Lower lobe of right lung (tissue), 2 donors: ENCODE measurements around the gene SARNP. TPM values are rescaled to one million over a fixed set of nuclear protein-coding genes. Genes with fewer than 3 reads are reported as not detected.
A peak's percentile ranks its signal among the peaks of the same experiment; 100 is the strongest.

Experiments
- ATAC-seq, 2 donors: fragments of 200-7000 bp; cut with Tn5 transposase; one replicate each; pipeline ENCODE4 v1.9.1; 2020 to 2022; ENCODE audit warnings: mild to moderate bottlenecking in 2 of 2, moderate library complexity in 2 of 2
- DNase-seq: peaks from one replicate; pipeline ENCODE4 v3.0.0-alpha.2; 2020
- H3K27ac ChIP-seq: fragments of 200-600 bp; one replicate; pipeline ENCODE4 v1.8.0; 2022
- H3K27me3 ChIP-seq: fragments of 200-600 bp; one replicate; pipeline ENCODE4 v1.8.0; 2022; ENCODE audit warnings: low read depth
- H3K36me3 ChIP-seq: fragments of 200-600 bp; one replicate; pipeline ENCODE4 v1.8.0; 2022; ENCODE audit warnings: mild to moderate bottlenecking
- H3K4me1 ChIP-seq: fragments of 200-600 bp; one replicate; pipeline ENCODE4 v1.8.0; 2022
- H3K4me3 ChIP-seq: fragments of 200-600 bp; one replicate; pipeline ENCODE4 v1.8.0; 2022; ENCODE audit warnings: mild to moderate bottlenecking
- H3K9me3 ChIP-seq: fragments of 200-600 bp; one replicate; pipeline ENCODE4 v1.8.0; 2022
- CTCF ChIP-seq: fragments of 200-600 bp; IDR thresholded peaks from one replicate; pipeline ENCODE4 v1.8.0; 2022; ENCODE audit warnings: antibody characterized with exemption, mild to moderate bottlenecking
- intact Hi-C: fragments of 100-400 bp; cut with DNase I; formaldehyde crosslinking; loops from one replicate; pipeline ENCODE4 v1.11.0; 2022
- total RNA-seq: library from RNA; stranded (reverse); fragmentation: NEBNext Ultra II Directional; extraction: Animal tissue kit (Norgen Biotek cat#: 25700); gene quantifications from one replicate; pipeline ENCODE4 v1.2.1, GENCODE V29; 2021
- donor health status: DM: no; HTN: yes; CAD: no; lungs with severe emphysema.

SARNP gene
- total RNA-seq, 1 donor from 2014 or later: 40.1 TPM

GRCh38 chr12:55833056-55833455 lies 15.5 kb upstream of the SARNP start:
- ATAC-seq: no peak
- Histone ChIP-seq H3K27ac (no peak overlapping the region), H3K9me3 (no peaks in the 10 kb centered on the region), H3K4me1 (peaks cover 25% of the 10 kb centered on the region), H3K4me3 (no peak overlapping the region), H3K27me3 (no peaks in the 10 kb centered on the region), H3K36me3 (peaks cover 20% of the 10 kb centered on the region)
- no peak for DNase-seq
- no peak for TF ChIP-seq CTCF
- intact Hi-C loops: no loop called here

- H3K27me3 ChIP-seq: no peaks in the 10 kb centered on the region
- intact Hi-C loops: no loop called here
- peak overlapping the region; percentile 93 for H3K4me3 ChIP-seq
- no peak for TF ChIP-seq CTCF
- DNase-seq (no peak), ATAC-seq (no peak)
- peak overlapping the region; percentile 94 for H3K27ac ChIP-seq
- H3K4me1 ChIP-seq: peaks cover 41% of the 10 kb centered on the region
- H3K36me3 ChIP-seq: peaks cover 21% of the 10 kb centered on the region
- H3K9me3 ChIP-seq: no peaks in the 10 kb centered on the region
Observed at GRCh38 chr12:55831447-55831815, 13.9 kb upstream of the SARNP start.

- ATAC-seq (peak; percentile 20 to 67), DNase-seq (peak; percentile 79)
- H3K36me3 ChIP-seq: peaks cover 16% of the 10 kb centered on the region
- intact Hi-C loops: no loop called here
- H3K4me1 ChIP-seq: peaks cover 48% of the 10 kb centered on the region
- no peaks in the 10 kb centered on the region for H3K9me3 ChIP-seq
- H3K4me3 ChIP-seq: peak overlapping the region; percentile 93
- peak overlapping the region; percentile 94 for H3K27ac ChIP-seq
- no peaks in the 10 kb centered on the region for H3K27me3 ChIP-seq
- no peak for TF ChIP-seq CTCF
Observed at GRCh38 chr12:55830601-55831446, 13.3 kb upstream of the SARNP start.

- H3K36me3 ChIP-seq: peaks cover 13% of the 10 kb centered on the region
- peak overlapping the region; percentile 94 for H3K27ac ChIP-seq
- peak; percentile 34 to 46 for ATAC-seq
- DNase-seq: peak; percentile 77
- intact Hi-C loops: no loop called here
- H3K9me3 ChIP-seq: no peaks in the 10 kb centered on the region
- TF ChIP-seq CTCF: no peak
- no peaks in the 10 kb centered on the region for H3K27me3 ChIP-seq
- peaks cover 54% of the 10 kb centered on the region for H3K4me1 ChIP-seq
- peak overlapping the region; percentile 93 for H3K4me3 ChIP-seq
Observed at GRCh38 chr12:55829967-55830600, 12.6 kb upstream of the SARNP start.

- DNase-seq: no peak
- no peaks in the 10 kb centered on the region for H3K27me3 ChIP-seq
- no peak for TF ChIP-seq CTCF
- H3K4me3 ChIP-seq: peak overlapping the region; percentile 93
- H3K9me3 ChIP-seq: no peaks in the 10 kb centered on the region
- peaks cover 18% of the 10 kb centered on the region for H3K36me3 ChIP-seq
- H3K4me1 ChIP-seq: peaks cover 63% of the 10 kb centered on the region
- H3K27ac ChIP-seq: peak overlapping the region; percentile 94
- ATAC-seq: no peak
- intact Hi-C loops: no loop called here
Observed at GRCh38 chr12:55828357-55828756, 10.8 kb upstream of the SARNP start.
